GM21526 (cell line): ENCODE measurements around the gene MPP3.
"Not testable (repeated sequence)": the region's sequence is repeated elsewhere in the genome, so short reads cannot be mapped to it uniquely, and the experiment has no call there.

ENCODE experiments used
- ATAC-seq: cut with Tn5 transposase; IDR thresholded peaks from one replicate; pipeline ENCODE4 v1.9.1; 2021; ENCODE audit warnings: moderate library complexity; ENCODE audit not compliant: unreplicated experiment, low FRiP score

The MPP3 gene

GRCh38 chr17:43864161-43864984 is 31.4 kb upstream of the MPP3 start:
- no peak for ATAC-seq

GRCh38 chr17:43861960-43862359 is 29.0 kb upstream of the MPP3 start:
- no peak for ATAC-seq

GRCh38 chr17:43860927-43861622 is 28.1 kb upstream of the MPP3 start:
- no peak for ATAC-seq

GRCh38 chr17:43860077-43860725 is 27.3 kb upstream of the MPP3 start:
- ATAC-seq, result no peak

- ATAC-seq, result no peak
These were observed 25.1 kb upstream of the MPP3 start for GRCh38 chr17:43857957-43858600.

- ATAC-seq, result no peak
These were observed 24.2 kb upstream of the MPP3 start for GRCh38 chr17:43857141-43857540.

GRCh38 chr17:43856141-43856540 is 23.2 kb upstream of the MPP3 start:
- ATAC-seq, result no peak

GRCh38 chr17:43855061-43855460 is 22.1 kb upstream of the MPP3 start:
- ATAC-seq, result no peak

- ATAC-seq, result no peak
These were observed 21.6 kb upstream of the MPP3 start for GRCh38 chr17:43854498-43854897.

- ATAC-seq, result no peak
These were observed 20.6 kb upstream of the MPP3 start for GRCh38 chr17:43853546-43853945.

- no peak for ATAC-seq
These were observed 19.6 kb upstream of the MPP3 start for GRCh38 chr17:43852571-43852970.

- no peak for ATAC-seq
These were observed 16.2 kb upstream of the MPP3 start for GRCh38 chr17:43849116-43849515.

GRCh38 chr17:43848601-43849000 is 15.7 kb upstream of the MPP3 start:
- no peak for ATAC-seq

- no peak for ATAC-seq
These were observed 14.0 kb upstream of the MPP3 start, which contains the start of gene CD300LG for GRCh38 chr17:43846963-43847371. Gene CD300LG, plus strand, starts transcription at chr17:43847176. Its CDS starts 41 bp downstream, at chr17:43847217.

GRCh38 chr17:43846221-43846712 is 13.3 kb upstream of the MPP3 start:
- no peak for ATAC-seq

- ATAC-seq, result no peak
These were observed 12.8 kb upstream of the MPP3 start for GRCh38 chr17:43845766-43846165.

- no peak for ATAC-seq
These were observed 11.3 kb upstream of the MPP3 start for GRCh38 chr17:43844241-43844640.

GRCh38 chr17:43842975-43843325 is 10.0 kb upstream of the MPP3 start:
- no peak for ATAC-seq

- ATAC-seq, result not testable (repeated sequence)
These were observed 9.4 kb upstream of the MPP3 start for GRCh38 chr17:43842091-43842974.

GRCh38 chr17:43841282-43841681 is 8.3 kb upstream of the MPP3 start:
- ATAC-seq, result no peak
